T-helper 22 cell (primary cell): ENCODE data around the gene RFX1.
"Not testable (repeated sequence)": the region's sequence is repeated elsewhere in the genome, so short reads cannot be mapped to it uniquely, and the experiment has no call there.

ENCODE experiments used
- DNase-seq: peaks from one replicate; pipeline ENCODE4 v3.0.0-alpha.2; 2020; ENCODE audit warnings: low read depth

The RFX1 gene

DNA sequence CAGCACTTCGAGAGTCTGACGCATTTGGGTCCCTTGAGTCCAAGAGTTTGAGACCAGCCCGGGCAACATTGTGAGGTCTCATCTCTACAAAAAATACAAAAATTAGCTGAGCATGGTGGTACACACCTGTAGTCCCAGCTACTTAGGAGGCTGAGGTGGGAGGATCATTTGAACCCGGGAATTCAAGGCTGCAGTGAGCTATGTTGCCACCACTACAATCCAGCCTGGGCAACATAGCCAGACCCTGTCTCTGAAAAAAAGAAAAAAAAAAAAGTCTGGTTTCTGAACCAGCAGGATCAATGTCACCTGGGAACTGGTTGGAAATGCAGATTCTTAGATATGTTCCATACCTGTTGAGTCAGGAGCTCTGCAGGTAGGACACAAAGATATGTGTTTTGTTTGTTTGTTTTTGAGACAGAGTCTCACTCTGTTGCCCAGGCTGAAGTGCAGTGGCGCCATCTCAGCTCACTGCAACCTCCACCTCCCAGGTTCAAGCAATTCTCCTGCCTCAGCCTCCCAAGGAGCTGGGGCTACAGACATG is 20.6 kb upstream of the RFX1 start:
- DNase-seq, result not testable (repeated sequence)

DNA sequence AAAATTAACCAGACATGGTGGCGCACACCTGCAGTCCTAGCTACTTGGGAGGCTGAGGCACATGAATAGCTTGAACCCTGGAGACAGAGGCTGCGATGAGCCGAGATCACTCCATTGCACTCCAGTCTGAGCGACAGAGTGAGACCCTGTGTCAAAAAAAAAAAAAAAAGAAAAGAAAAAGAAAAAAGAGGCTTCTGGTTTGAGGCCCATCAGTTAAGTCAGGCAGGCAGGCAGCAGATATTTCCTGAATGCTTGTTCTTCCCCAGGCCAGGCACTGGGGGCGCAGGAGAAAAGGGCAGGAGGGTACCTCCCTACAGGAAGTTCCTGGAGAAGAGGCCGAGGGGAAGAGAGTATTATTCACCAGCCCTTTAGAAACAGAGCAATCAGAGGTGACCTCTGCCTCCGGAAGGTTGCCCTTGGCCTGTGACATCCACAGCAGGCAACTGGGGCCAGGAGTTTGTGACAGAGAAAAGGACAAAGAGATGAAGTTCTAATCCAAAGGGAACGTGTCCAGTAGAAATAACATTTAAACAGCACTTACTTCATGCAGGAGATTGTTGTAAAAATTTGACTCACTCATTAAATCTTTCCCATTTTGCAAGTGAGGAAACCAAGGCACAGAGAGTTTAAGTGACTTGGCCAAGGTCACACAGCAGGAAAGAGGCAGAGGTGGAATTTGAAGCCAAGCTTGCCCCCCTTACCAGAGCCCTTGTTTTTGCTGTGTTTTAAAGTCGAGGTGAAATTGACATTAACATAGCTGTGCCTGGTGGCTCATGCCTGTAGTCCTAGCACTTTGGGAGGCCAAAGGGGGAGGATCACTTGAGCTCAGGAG is 17.5 kb upstream of the RFX1 start:
- no peak for DNase-seq

DNA sequence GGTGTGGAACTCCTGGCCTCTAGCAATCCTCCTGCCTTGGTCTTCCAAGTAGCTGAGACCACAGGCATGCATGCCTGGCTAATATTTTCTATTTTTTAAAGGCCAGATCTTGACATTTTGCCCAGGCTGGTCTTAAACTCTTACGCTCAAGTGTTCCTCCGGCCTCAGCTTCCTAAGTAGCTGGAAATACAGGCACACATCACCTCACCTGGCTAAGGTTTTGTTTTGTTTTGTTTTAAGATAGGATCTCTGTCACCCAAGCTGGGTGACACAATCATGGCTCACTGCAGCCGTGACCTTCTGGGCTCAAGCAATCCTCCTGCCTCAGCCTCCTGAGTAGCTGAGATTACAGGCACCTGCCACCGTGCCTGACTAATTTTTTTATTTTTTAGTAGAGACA is 16.3 kb upstream of the RFX1 start:
- no peak for DNase-seq

DNA sequence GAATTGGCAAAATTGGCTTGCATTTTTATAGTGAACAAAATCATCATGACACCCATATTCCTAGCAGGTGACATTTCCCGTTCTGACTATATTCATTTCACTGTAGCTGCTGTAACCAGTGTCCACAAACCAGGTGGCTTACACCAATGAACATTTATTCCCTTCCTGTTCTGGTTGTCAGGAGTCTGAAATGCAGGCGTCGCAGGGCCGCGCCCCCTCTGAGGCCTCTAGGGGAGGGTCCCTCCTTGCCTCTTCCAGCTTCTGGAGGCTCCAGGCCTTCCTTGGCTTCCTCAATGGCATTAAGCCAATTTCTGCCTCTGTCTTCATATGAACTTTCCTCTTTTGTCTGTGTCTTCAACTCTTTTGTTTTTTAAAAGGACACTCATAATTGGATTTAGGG is 15.4 kb upstream of the RFX1 start:
- no peak for DNase-seq

DNA sequence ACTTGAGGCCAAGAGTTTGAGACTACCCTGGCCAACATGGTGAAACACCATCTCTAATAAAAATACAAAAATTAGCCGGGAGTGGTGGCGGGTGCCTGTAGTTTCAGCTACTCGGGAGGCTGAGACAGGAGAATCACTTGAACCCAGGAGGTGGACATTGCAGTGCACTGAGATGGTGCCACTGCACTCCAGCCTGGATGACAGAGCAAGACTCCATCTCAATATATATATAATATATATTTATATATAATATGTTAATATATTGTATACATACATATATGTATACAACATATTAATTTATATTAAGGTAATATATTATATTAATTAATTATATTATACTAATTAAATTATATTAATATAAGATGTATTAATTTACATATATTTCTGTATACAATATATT is 13.6 kb upstream of the RFX1 start:
- not testable (repeated sequence) for DNase-seq

DNA sequence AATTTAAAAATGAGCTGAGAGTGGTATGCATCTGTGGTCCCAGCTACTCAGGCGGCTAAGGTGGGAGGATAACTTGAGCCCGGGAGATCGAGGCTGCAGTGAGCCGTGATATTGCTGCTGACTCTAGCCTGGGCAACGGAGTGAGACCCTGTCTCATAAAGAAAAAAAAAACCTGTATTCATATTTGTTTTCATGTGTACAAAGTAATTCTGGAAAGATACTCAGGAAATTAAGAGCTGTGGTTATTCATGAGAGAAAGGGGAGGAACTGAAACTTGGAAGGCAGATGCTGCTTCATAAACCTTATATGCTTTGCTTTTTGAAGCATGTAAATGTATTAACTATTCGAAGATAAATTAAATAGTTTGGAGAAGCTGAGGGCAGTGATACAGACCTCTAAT is 13.0 kb upstream of the RFX1 start:
- no peak for DNase-seq

DNA sequence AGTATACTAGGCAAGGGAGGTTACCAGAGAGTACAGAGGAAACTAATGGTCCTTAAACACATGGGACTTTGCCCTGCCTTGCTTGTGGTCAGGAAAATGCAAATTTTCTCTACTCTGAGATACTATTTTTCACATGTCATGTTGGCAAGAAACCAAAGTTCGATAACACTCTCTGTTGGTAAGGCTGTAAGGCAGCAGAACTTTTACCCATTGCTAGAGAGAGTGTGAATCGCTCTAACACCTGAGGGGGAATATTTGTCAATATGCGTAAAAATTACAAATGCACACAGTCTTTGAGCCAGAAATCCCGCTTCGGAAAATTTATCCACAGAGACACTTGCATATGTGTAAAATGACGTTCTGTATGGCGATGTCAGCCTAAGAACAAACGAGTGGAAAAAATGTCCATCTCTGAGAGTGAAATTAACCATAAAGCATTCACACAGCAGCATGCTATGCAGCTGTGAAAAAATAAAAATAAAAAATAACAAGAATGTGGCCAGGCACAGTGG is 9.5 kb upstream of the RFX1 start:
- no peak for DNase-seq

DNA sequence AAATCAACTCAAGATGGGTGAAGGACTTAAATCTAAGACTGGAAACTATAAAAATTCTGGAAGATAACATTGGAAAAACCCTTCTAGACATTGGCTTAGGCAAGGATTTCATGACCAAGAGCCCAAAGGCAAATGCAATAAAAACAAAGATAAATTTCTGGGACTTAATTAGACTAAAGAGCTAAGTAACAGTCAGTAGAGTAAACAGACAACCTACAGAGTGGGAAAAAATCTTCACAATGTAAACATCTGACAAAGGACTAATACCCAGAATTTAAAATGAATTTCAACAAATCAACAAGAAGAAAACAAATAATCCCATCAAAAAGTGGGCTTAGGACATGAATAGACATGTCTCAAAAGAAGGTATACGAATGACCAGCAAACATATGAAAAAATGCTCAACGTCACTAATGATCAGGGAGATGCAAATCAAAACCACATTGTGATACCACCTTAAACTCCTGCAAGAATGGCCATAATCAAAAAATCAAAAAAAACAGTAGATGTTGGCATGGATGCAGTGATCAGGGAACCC is 6.3 kb upstream of the RFX1 start:
- no peak for DNase-seq

DNA sequence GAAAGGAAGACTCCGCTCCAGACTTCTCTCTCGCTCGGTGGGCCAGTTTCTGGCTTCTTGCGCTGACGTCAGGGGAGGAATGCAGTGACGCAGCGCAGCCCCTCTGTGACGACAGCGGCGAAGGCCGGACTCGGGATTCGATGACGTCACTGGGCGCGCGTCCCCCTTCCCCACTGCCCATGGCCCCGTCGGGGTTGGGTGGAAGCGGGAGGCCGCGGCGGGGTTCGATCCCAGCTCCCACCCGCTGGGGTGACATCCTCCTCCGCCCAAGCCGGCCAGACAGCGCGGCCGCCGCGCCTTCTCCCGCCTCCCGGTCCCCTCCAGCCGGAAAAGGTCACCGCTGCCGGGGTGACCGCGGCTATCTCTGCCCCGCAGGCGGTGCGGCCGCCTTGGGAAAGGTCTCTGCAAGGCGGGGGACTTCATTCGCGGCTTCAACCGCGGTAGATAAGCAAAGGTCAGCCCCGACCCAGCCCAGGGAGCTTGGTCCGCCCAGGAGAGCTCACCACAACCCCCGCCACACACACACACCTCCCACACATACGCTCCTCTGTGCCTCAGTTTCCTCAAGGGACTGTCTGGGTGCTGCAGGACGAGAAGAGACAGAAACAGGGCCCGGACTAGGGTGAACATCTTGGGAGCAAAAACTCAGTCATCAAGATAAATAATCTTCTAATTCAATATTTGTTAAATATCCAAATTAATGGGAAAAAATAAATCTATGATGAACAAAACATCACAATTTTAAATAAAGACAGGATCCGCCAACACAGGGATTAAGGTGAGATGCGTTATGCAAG is 844 bp upstream of the RFX1 start:
- DNase-seq, result no peak

DNA sequence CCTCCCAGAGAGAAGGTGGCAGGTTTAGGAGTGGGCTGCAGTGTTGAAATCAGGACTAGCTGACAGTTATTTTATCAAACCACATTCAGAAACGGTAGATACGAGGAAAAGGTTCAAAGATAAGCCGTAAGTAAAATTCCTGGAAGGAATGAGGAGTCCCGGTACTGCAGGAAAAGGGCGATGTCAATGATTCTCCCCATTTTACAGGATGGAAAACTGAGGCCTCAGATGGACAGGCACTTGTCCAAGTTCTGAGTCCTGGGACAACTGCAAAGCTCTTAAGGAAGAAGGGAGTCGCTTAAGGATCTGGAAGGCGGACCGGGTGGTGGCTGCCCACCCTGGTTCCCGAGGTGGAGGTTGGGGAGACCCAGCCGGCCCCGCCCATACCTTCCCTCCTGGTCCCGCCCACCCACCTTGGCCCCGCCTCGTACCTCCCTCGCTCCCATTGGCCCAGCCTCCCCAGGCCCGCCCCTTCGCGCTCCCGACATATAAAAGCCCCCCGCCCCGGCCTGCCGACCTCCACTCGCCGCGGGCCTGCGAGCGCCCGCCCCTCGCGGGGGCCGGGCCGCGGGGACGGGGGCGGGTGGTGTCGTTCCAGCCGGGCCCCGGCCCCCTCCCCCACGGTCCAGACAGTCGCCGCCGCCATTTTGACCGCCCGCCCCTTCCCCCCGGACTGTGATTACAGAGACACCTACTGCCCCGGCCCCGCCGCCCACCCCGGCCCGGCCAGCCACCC is 603 bp downstream of the RFX1 start:
- DNase-seq, result peak; percentile 90

DNA sequence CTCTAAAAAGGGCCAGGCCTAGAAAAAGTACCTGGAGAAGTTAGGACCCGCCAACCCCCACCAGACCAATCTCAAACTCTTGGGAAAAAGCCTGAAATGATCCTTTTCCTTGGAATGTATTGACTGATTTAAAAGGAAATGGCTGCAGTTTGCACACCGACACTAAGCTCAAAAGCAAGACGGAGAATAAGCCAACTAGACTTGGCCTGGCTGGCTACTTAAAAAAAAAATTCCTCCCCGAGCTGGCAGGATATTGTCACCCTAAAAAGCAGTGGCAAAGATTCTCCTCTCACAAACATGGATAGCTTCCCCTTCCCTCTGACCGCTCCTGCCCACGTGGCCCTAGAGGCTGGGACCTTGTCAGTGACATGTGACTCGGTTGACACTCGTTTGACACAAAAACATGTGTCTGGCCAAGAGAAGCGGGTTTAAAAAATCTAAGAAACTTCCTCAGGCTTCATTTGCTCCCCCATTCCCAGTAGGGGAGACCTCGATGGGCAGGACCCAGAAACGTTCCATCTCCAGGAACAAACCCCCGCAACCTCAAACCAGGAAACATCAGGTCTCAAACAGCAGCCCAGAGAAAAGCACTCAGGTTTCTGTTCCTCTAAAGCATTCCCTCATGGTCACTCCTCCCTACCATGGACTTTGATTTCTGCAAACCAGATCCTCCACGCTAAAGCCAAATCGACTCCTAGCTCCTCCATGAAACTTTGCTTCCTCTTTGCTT is 1.3 kb downstream of the RFX1 start:
- no peak for DNase-seq

DNA sequence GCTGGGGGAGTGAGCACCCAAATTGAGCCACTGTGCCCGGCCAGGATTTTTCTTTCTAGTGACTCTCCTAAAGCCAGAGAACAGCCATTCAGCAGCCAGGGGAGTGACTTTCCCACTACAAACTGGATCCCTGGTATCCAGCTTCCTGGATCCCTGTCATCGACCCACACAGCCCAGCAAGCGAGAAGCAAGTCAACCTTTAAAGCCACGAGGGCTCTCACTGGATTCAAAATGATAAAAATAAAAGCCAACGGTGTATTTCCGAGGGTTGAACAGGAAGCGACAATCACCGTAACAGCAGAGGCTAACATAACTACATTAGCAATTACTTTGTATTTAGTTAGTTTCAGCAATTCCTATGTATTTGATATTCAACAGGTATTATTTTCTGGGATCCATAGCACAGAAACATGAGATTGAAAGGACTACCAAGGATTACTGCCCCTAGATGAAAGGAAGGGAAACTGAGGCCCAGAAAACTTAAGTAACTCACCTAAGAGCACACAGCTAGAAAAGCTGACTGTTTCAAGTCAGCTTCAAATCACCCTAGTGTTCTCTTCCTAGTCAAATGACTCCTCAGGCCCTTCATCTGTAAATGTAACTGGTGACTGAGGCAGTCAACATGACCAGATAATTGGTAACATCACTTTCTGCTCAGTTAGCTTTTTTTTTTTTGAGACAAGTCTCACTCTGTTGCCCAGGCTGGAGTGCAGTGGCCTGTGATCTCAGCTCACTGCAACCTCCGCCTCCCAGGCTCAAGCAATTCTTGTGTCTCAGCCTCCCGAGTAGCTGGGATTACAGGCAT is 2.7 kb downstream of the RFX1 start:
- no peak for DNase-seq

DNA sequence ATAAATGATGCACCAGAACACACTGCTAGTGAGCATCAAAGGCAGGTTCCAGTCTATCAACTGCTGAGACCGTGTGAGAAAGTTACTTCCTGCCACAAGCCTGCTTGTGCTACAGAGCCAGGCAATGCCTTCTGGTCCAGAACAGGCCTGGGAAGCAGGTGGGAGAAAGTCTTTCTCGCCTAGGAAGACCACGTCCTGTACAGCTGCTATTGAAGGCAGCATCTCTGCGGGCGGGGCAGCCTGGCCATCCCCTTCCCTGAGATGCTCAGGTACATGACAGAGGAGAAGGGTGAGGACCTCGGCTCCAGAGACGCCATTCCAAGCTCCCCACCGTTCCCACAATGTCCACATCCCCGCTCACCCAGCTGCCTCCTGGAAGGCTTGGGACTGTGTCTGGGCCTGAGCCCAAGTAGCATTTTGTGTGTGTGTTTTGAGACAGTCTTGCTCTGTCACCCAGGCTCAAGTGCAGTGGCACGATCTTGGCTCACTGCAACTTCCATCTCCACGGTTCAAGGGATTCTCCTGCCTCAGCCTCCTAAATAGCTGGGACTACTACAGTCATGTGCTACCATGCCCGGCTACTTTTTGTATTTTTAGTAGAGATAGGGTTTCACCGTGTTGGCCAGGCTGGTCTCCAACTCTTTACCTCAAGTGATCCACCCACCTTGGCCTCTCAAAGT is 3.4 kb downstream of the RFX1 start:
- DNase-seq, result no peak

DNA sequence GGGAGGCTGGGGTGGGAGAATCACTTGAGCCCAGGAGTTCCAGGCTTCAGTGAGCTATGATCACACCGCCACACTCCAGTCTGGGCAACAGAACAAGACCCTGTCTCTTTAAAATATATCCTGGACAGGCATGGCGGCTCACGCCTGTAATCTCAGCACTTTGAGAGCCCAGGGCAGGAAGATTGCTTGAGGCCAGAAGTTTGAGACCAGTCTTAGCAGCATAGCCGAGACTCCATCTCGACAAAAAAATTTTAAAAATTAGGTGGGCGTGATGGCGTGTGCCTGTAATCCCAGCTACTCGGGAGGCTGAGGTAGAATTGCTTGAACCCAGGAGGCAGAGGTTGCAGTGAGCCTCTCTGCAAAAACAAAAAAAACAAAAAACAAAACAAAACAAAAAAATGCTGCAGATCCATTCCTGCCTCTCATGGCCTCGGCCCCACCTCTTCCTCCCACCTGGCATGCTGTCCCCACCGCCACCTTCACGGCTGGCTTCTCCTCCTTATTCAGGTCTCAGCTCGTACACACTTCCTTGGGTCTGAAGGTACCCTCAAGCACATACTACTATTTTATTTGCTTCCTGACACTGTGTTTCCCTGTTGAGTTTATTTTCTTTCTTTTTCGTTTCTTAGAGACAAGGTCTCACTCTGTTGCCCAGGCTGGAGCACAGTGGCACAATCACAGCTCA is 5.3 kb downstream of the RFX1 start:
- no peak for DNase-seq

DNA sequence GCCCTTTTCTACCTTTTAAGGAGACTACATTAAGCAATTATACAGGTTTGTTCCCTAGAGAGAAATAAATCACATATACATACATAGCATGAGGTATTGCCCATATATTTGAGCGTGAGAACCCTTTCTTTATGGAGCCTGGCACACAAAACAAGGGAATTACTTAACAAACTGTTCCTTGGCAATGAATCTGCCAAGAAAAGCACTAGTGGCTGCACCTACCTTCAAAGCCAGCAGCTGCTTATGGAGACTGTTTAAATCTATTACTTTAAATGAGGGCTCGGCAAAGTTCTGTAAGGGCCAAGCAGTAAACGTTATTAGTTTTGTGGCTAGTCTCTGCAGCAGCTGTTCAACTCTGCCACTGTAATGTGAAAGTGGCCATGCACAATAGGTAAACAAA is 7.0 kb downstream of the RFX1 start:
- DNase-seq, result no peak

DNA sequence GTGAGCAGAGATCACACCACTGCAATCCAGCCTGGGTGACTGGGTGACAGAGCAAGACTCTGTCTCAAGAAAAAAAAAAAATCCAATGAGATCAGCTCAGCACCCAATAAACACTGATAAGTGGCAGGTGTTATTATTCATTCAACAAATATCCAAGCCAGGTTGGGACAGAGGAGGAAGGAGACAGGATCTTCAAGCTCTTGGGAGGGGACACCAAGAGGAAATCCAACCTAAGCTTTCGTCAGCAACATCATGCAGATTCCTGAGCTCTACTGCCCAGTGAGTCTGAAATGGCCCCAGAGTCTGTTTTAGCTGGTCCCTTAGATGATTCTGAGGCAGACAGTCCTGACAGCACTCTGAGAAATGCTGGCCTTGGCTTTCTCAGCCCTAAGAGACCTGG is 7.7 kb downstream of the RFX1 start:
- no peak for DNase-seq

DNA sequence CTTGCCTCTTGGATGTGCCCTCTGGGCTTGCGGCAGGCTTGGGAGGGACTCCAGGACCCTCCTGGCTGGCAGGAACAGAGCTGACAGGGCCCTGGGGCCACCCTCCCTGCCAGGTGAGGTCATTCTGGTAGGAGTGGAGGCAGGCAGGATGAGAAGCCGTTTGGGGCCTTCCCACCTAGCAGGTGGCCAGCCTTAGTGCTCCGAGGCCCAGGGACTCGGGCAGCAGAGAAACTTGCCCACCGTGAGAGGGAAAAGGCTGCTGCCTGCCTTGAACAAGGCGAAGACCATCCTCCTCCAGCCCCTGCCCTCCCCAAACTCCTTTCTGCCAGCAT is 8.5 kb downstream of the RFX1 start:
- no peak for DNase-seq

DNA sequence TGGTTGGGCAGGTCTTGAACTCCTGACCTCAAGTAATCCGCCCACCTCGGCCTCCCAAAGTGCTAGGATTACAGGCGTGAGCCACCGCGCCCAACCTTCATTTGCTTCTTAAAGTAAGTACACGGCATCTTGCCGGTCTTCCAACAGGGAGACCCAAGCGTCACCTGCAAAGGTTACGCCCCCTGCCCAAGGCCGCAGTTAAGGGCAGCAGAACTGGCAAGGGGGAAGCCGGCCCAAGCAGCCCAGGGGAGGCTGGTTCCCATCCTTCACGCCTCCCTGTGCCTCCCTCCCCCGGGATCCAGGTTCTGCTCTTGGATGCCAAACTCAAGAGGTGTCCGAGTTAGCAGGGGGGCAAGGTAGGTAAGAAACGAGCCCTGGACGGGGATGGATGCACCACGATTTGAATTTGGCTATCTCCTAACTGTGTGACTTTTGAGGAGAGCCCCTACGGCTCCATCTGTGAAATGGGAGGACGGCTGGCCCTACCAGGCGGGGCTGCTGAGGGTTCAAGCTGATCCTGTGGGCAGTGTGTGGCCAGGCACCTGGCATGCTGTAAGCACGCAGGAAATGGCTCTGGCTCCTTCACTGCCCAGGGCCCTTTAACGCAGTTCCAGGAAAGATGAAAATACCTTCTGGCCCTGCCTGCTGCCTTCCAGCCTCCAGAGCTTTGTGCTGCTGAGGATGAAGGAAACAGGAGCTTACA is 9.0 kb downstream of the RFX1 start:
- no peak for DNase-seq
